MM.1S (cell line): Measurements from ENCODE around the gene CNNM2.

Experiments
- DNase-seq: peaks from one replicate; pipeline ENCODE4 v3.0.0-alpha.2; 2015
- H2AFZ ChIP-seq: fragments of 300-600 bp; sonication (generic); 2 replicates; pipeline ENCODE4 v1.6.0; 2016; ENCODE audit warnings: antibody characterized with exemption, low read length
- H3F3A ChIP-seq: fragments of 300-600 bp; sonication (generic); 2 replicates; pipeline ENCODE4 v1.6.1; 2016; ENCODE audit warnings: mild to moderate bottlenecking, antibody characterized with exemption, low read length, moderate library complexity, mixed read lengths; ENCODE audit not compliant: insufficient read depth
- H3K27ac ChIP-seq: fragments of 300-600 bp; sonication (generic); 2 replicates; pipeline ENCODE4 v1.5.1; 2016; ENCODE audit warnings: mild to moderate bottlenecking, low read length
- H3K27me3 ChIP-seq: fragments of 300-600 bp; sonication (generic); replicated peaks from 2 replicates; pipeline ENCODE4 v1.6.0; 2016; ENCODE audit warnings: low read length; ENCODE audit not compliant: insufficient read depth
- H3K36me3 ChIP-seq: fragments of 300-600 bp; sonication (generic); replicated peaks from 2 replicates; pipeline ENCODE4 v1.6.1; 2016; ENCODE audit warnings: mild to moderate bottlenecking, low read length, mixed read lengths; ENCODE audit not compliant: insufficient read depth
- H3K4me1 ChIP-seq: fragments of 300-600 bp; sonication (generic); 2 replicates; pipeline ENCODE4 v1.6.1; 2016; ENCODE audit warnings: low read length, mixed read lengths
- H3K4me2 ChIP-seq: fragments of 300-600 bp; sonication (generic); 2 replicates; pipeline ENCODE4 v1.6.0; 2016; ENCODE audit warnings: low read depth, low read length
- H3K4me3 ChIP-seq: fragments of 300-600 bp; sonication (generic); 2 replicates; pipeline ENCODE4 v1.5.1; 2016; ENCODE audit warnings: low read length, mixed read lengths
- H3K79me2 ChIP-seq: fragments of 300-600 bp; sonication (generic); 2 replicates; pipeline ENCODE4 v1.6.1; 2016; ENCODE audit warnings: mixed run types, low read length, mixed read lengths
- H3K9ac ChIP-seq: fragments of 300-600 bp; sonication (generic); 2 replicates; pipeline ENCODE4 v1.6.1; 2016; ENCODE audit warnings: low read length, mixed read lengths
- H3K9me2 ChIP-seq: fragments of 300-600 bp; sonication (generic); replicated peaks from 2 replicates; pipeline ENCODE4 v1.6.1; 2016; ENCODE audit warnings: mild to moderate bottlenecking, low read length, mixed read lengths; ENCODE audit not compliant: insufficient read depth
- H3K9me3 ChIP-seq: fragments of 300-600 bp; sonication (generic); replicated peaks from 2 replicates; pipeline ENCODE4 v1.6.1; 2016; ENCODE audit warnings: mild to moderate bottlenecking, low read length, mixed read lengths; ENCODE audit not compliant: insufficient read depth
- H4K20me1 ChIP-seq: fragments of 300-600 bp; sonication (generic); 2 replicates; pipeline ENCODE4 v1.6.1; 2016; ENCODE audit warnings: mild to moderate bottlenecking, low read length, moderate library complexity, mixed read lengths; ENCODE audit not compliant: insufficient read depth
- EZH2 ChIP-seq: fragments of 300-600 bp; sonication (generic); optimal IDR thresholded peaks from 2 replicates; pipeline ENCODE3; 2017; ENCODE audit warnings: low read depth, mild to moderate bottlenecking, antibody characterized with exemption, low read length, mixed read lengths
- EZH2phosphoT487 ChIP-seq: fragments of 300-600 bp; sonication (generic); IDR thresholded peaks from 2 replicates; pipeline ENCODE4 v1.6.1; 2018; ENCODE audit warnings: antibody characterized with exemption, low read length
- TF ChIP-seq, protein P1 (sequence below): fragments of 300-600 bp; sonication (generic); IDR thresholded peaks from 2 replicates; pipeline ENCODE4 v1.5.1; 2016; ENCODE audit warnings: antibody characterized with exemption, low read length, mixed read lengths

Gene CNNM2

DNA sequence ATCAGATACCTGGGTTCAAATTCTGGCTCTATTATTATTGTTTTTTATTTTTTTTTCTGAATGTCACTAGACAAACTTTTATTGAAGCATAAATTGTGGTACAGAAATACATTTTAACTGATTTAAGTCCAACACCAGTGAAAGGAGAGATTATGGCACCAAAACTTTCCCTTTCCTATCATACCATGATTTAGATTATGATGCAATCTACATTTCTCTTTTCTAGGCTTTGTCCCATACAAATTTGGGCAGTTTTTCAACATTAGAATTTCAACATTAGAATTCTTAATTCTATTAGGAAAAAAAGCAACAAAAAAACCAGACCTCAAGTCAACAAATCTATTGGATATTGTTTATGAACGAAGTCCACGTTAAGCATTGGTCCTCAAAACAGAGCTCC lies 37.8 kb upstream of the CNNM2 start:
- Histone ChIP-seq H3K9ac (no peak overlapping the region), H3K27me3 (no peaks in the 10 kb centered on the region), H3K4me2 (no peak overlapping the region), H4K20me1 (no peaks in the 10 kb centered on the region), H3F3A (no peaks in the 10 kb centered on the region), H3K4me3 (no peak overlapping the region), H3K79me2 (no peaks in the 10 kb centered on the region), H3K9me2 (no peaks in the 10 kb centered on the region), H2AFZ (no peak overlapping the region), H3K36me3 (no peaks in the 10 kb centered on the region), H3K4me1 (no peaks in the 10 kb centered on the region), H3K9me3 (no peaks in the 10 kb centered on the region), H3K27ac (no peak overlapping the region)
- TF ChIP-seq EZH2phosphoT487 (no peak), EZH2 (no peak)
- TF ChIP-seq, protein P1, sequence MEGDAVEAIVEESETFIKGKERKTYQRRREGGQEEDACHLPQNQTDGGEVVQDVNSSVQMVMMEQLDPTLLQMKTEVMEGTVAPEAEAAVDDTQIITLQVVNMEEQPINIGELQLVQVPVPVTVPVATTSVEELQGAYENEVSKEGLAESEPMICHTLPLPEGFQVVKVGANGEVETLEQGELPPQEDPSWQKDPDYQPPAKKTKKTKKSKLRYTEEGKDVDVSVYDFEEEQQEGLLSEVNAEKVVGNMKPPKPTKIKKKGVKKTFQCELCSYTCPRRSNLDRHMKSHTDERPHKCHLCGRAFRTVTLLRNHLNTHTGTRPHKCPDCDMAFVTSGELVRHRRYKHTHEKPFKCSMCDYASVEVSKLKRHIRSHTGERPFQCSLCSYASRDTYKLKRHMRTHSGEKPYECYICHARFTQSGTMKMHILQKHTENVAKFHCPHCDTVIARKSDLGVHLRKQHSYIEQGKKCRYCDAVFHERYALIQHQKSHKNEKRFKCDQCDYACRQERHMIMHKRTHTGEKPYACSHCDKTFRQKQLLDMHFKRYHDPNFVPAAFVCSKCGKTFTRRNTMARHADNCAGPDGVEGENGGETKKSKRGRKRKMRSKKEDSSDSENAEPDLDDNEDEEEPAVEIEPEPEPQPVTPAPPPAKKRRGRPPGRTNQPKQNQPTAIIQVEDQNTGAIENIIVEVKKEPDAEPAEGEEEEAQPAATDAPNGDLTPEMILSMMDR = no peak
- DNase-seq = no peak

DNA sequence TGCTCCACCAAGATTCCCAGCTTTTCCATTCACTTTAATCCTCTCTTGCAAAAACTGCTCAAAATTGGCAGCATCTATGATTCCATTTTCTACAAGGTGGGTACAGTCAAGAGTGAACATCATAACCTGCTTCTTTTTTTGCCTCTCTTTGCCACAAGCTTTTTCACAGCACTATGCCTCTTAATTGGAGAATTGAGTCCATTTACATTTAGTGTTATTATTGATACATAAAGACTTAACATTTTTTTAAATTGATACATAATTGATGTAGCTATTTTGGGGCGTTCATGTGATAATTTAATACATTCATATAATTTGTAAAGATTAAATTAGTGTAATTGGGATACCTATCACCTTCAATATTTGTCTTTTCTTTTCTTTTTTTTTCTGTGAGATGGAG lies 30.0 kb upstream of the CNNM2 start:
- H3K9me2 ChIP-seq = no peaks in the 10 kb centered on the region
- no peaks in the 10 kb centered on the region for H4K20me1 ChIP-seq
- H3K4me2 ChIP-seq = no peak overlapping the region
- H3K27me3 ChIP-seq = no peaks in the 10 kb centered on the region
- H2AFZ ChIP-seq = no peak overlapping the region
- DNase-seq = no peak
- H3K4me1 ChIP-seq = no peaks in the 10 kb centered on the region
- no peak overlapping the region for H3K9ac ChIP-seq
- H3K27ac ChIP-seq = no peak overlapping the region
- no peak for TF ChIP-seq EZH2
- no peak for TF ChIP-seq EZH2phosphoT487
- TF ChIP-seq, protein P1 = no peak
- H3F3A ChIP-seq = no peaks in the 10 kb centered on the region
- no peaks in the 10 kb centered on the region for H3K79me2 ChIP-seq
- H3K36me3 ChIP-seq = no peaks in the 10 kb centered on the region
- no peak overlapping the region for H3K4me3 ChIP-seq
- H3K9me3 ChIP-seq = no peaks in the 10 kb centered on the region

DNA sequence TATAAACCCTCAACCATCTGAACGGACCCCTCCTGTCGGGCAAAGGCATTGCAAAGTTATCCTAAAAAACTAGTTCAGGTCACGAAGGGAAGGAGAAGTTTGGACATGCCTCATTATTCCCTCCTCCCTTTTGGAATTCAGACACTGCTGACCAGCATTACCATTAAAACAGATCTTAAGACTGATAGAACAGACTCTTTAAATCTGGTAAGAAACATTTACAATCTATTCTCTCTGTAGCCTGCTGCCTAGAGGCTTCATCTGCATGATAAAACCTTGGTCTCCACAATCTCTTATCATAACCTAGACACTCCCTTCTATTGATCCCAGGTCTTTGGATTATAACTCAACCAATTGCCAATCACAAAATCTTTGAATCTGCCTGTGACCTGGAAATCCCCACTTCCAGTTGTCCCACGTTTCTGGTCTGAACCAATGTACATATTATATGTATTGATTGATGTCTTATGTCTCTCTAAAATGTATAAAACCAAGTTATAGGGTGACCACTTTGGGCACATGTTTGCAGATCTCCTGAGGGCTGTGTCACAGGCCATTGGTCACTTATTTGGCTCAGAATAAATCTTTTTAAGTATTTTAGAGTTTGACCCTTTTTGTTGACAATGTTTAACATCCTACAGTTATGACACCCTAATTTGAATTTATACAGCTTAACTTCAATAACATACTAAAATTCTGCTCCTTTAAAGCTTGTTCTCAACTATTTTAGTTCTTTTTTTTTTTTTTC lies 23.5 kb upstream of the CNNM2 start:
- DNase-seq = no peak
- TF ChIP-seq, protein P1 = no peak
- no peak for TF ChIP-seq EZH2phosphoT487
- TF ChIP-seq EZH2 = no peak
- Histone ChIP-seq H3K79me2 (no peaks in the 10 kb centered on the region), H4K20me1 (no peaks in the 10 kb centered on the region), H3K4me1 (no peaks in the 10 kb centered on the region), H3K4me3 (no peak overlapping the region), H3K9me3 (no peaks in the 10 kb centered on the region), H3K9ac (no peak overlapping the region), H3K27ac (no peak overlapping the region), H2AFZ (no peak overlapping the region), H3K4me2 (no peak overlapping the region), H3F3A (no peaks in the 10 kb centered on the region), H3K27me3 (no peaks in the 10 kb centered on the region), H3K9me2 (no peaks in the 10 kb centered on the region), H3K36me3 (no peaks in the 10 kb centered on the region)
